ENCODE measurements around the gene PRRG4. TPM values are rescaled to one million over a fixed set of nuclear protein-coding genes. Genes with fewer than 3 reads are reported as not detected.

The PRRG4 gene
- polyA plus RNA-seq, 1 donor (not counting 4 experiments of a cell fraction or from before 2014, with no cell fraction given) = 10.0 TPM

- FAIRE-seq = peak; percentile 90
- H3K9me1 ChIP-seq (ENCODE audit: control insufficient read depth, extremely low read depth, insufficient read depth, low read length) = no peaks in the 10 kb centered on the region
These were observed 20.4 kb upstream of the PRRG4 start for GRCh38 chr11:32809313-32809712.

GRCh38 chr11:32817181-32817851 is 12.4 kb upstream of the PRRG4 start:
- no peak overlapping the region for H3K9ac ChIP-seq (ENCODE audit: control insufficient read depth, extremely low read depth, insufficient read depth, low read length)
- no peak for DNase-seq (ENCODE audit: low read depth, low spot score)
- H3K27me3 ChIP-seq (ENCODE audit: control insufficient read depth, extremely low read depth, insufficient read depth, low read length) = no peaks in the 10 kb centered on the region
- H3K9me3 ChIP-seq (ENCODE audit: control insufficient read depth, low read depth, low read length) = no peaks in the 10 kb centered on the region
- H3K4me2 ChIP-seq (ENCODE audit: control insufficient read depth, extremely low read depth, insufficient read depth, low read depth, low read length) = no peak overlapping the region
- H3K36me3 ChIP-seq (ENCODE audit: control insufficient read depth in 2 of 2, extremely low read depth in 1 of 2, insufficient read depth in 2 of 2, low read length in 2 of 2) = no peaks in the 10 kb centered on the region
- TF ChIP-seq CTCF (optimal IDR thresholded peaks at IDR 0.05 in 1 of 3, IDR thresholded peaks at IDR 0.05 in 1 of 3, conservative IDR thresholded peaks at IDR 0.05 in 1 of 3; ENCODE audit: extremely low read depth in 1 of 3, insufficient read depth in 2 of 3, low read length in 3 of 3) (no peak), EZH2 (IDR thresholded peaks at IDR 0.05; ENCODE audit: low read length) (no peak)
- no peaks in the 10 kb centered on the region for H4K20me1 ChIP-seq (ENCODE audit: control insufficient read depth, extremely low read depth, insufficient read depth, low read length)
- dilution Hi-C loops (cut with MboI; ENCODE audit: extremely low pct_ligation_motif_present, low sequenced_read_pairs) = no loop called here
- no peaks in the 10 kb centered on the region for H3K9me1 ChIP-seq (ENCODE audit: control insufficient read depth, extremely low read depth, insufficient read depth, low read length)
- H3K79me2 ChIP-seq (ENCODE audit: control insufficient read depth, insufficient read depth, low read length) = no peaks in the 10 kb centered on the region
- peaks cover 15% of the 10 kb centered on the region for H3K4me1 ChIP-seq (ENCODE audit: control insufficient read depth, extremely low read depth, insufficient read depth, low read length)
- no peak overlapping the region for H3K27ac ChIP-seq (ENCODE audit: control insufficient read depth, insufficient read depth, low read length)
- H2AFZ ChIP-seq (ENCODE audit: control insufficient read depth, low read length) = no peak overlapping the region
- no peak for FAIRE-seq
- no peak overlapping the region for H3K4me3 ChIP-seq (ENCODE audit: control insufficient read depth in 2 of 3, extremely low read depth in 1 of 3, insufficient read depth in 2 of 3, low read depth in 1 of 3, low read length in 3 of 3)

More at GRCh38 chr11:32809313-32809712, 20.4 kb upstream of the PRRG4 start:
- H3K27ac ChIP-seq (ENCODE audit: control insufficient read depth, insufficient read depth, low read length) = no peak overlapping the region
- no peak overlapping the region for H3K4me2 ChIP-seq (ENCODE audit: control insufficient read depth, extremely low read depth, insufficient read depth, low read depth, low read length)
- no peaks in the 10 kb centered on the region for H3K4me1 ChIP-seq (ENCODE audit: control insufficient read depth, extremely low read depth, insufficient read depth, low read length)
- DNase-seq (ENCODE audit: low read depth, low spot score) = peak; percentile 41
- H3K79me2 ChIP-seq (ENCODE audit: control insufficient read depth, insufficient read depth, low read length) = no peaks in the 10 kb centered on the region
- no peaks in the 10 kb centered on the region for H3K9me3 ChIP-seq (ENCODE audit: control insufficient read depth, low read depth, low read length)
- dilution Hi-C loops (cut with MboI; ENCODE audit: extremely low pct_ligation_motif_present, low sequenced_read_pairs) = no loop called here
- H3K27me3 ChIP-seq (ENCODE audit: control insufficient read depth, extremely low read depth, insufficient read depth, low read length) = no peaks in the 10 kb centered on the region
- H2AFZ ChIP-seq (ENCODE audit: control insufficient read depth, low read length) = no peak overlapping the region
- H3K9ac ChIP-seq (ENCODE audit: control insufficient read depth, extremely low read depth, insufficient read depth, low read length) = no peak overlapping the region
- no peaks in the 10 kb centered on the region for H3K36me3 ChIP-seq (ENCODE audit: control insufficient read depth in 2 of 2, extremely low read depth in 1 of 2, insufficient read depth in 2 of 2, low read length in 2 of 2)
- H3K4me3 ChIP-seq (ENCODE audit: control insufficient read depth in 2 of 3, extremely low read depth in 1 of 3, insufficient read depth in 2 of 3, low read depth in 1 of 3, low read length in 3 of 3) = no peak overlapping the region
- TF ChIP-seq EZH2 (IDR thresholded peaks at IDR 0.05; ENCODE audit: low read length) (no peak), CTCF (optimal IDR thresholded peaks at IDR 0.05 in 1 of 3, IDR thresholded peaks at IDR 0.05 in 1 of 3, conservative IDR thresholded peaks at IDR 0.05 in 1 of 3; ENCODE audit: extremely low read depth in 1 of 3, insufficient read depth in 2 of 3, low read length in 3 of 3) (peak; percentile 86 to 94 (median 93))
- no peaks in the 10 kb centered on the region for H4K20me1 ChIP-seq (ENCODE audit: control insufficient read depth, extremely low read depth, insufficient read depth, low read length)
